K562 (cell line): ENCODE data around the gene KHSRP. TPM values are rescaled to one million over a fixed set of nuclear protein-coding genes. Genes with fewer than 3 reads are reported as not detected.

Experiments used
- ATF3 ChIP-seq, 2 experiments: fragments of 450-650 bp in 1 of 2; sonication (generic) in 1 of 2; formaldehyde crosslinking in 1 of 2; IDR thresholded peaks in 1 of 2; conservative IDR thresholded peaks in 1 of 2; 2 replicates each; pipeline versions ENCODE4 v1.6.1 to v1.8.1; 2016 to 2023; ENCODE audit warnings: mild to moderate bottlenecking in 2 of 2, moderate library complexity in 2 of 2, inconsistent platforms in 1 of 2, missing genetic modification reagents in 1 of 2
- BACH1 ChIP-seq: fragments of 200-800 bp; sonication (Bioruptor generic); IDR thresholded peaks from 2 replicates; pipeline ENCODE4 v1.6.1; 2016; ENCODE audit warnings: missing genetic modification characterization, missing compliant biosample characterization
- CBFB ChIP-seq: sonication (generic); formaldehyde crosslinking; IDR thresholded peaks from 2 replicates; pipeline ENCODE4 v1.4.0; 2020; ENCODE audit warnings: mild to moderate bottlenecking, missing genetic modification reagents
- CBX3 ChIP-seq, 2 experiments: IDR thresholded peaks; 1 replicate in 1 of 2; 2 replicates in 1 of 2; pipeline ENCODE4 v1.6.1; 2012; ENCODE audit warnings: inconsistent platforms in 2 of 2, low read length in 2 of 2, borderline replicate concordance in 1 of 2, control low read depth in 1 of 2
- CLOCK ChIP-seq: fragments of 250-450 bp; sonication (Bioruptor Pico); IDR thresholded peaks from 2 replicates; pipeline ENCODE4 v1.4.0; 2020; ENCODE audit warnings: mild to moderate bottlenecking, moderate library complexity, borderline replicate concordance
- EWSR1 ChIP-seq: fragments of 450-650 bp; IDR thresholded peaks from 2 replicates; pipeline ENCODE4 v1.6.1; 2018; ENCODE audit warnings: borderline replicate concordance, mild to moderate bottlenecking, low read depth, moderate library complexity; ENCODE audit not compliant: partially characterized antibody
- FOXA1 ChIP-seq: fragments of 450-650 bp; IDR thresholded peaks from 2 replicates; pipeline ENCODE4 v1.6.1; 2016; ENCODE audit warnings: mild to moderate bottlenecking, borderline replicate concordance
- JUND ChIP-seq, 2 experiments: IDR thresholded peaks; 2 replicates in 1 of 2; 3 replicates in 1 of 2; pipeline ENCODE4 v1.6.1; 2011; ENCODE audit warnings: borderline replicate concordance in 2 of 2, low read depth in 2 of 2, low read length in 2 of 2, improper control_type of control experiment in 1 of 2, missing biosample characterization in 1 of 2, missing genetic modification characterization in 1 of 2, missing genetic modification reagents in 1 of 2
- MAFF ChIP-seq: IDR thresholded peaks from 2 replicates; pipeline ENCODE4 v1.6.1; 2012; ENCODE audit warnings: low read length, improper control_type of control experiment
- PML ChIP-seq: IDR thresholded peaks from 2 replicates; pipeline ENCODE4 v1.6.1; 2012; ENCODE audit warnings: low read length, inconsistent platforms
- POLR2AphosphoS2 ChIP-seq: IDR thresholded peaks from 2 replicates; pipeline ENCODE4 v1.6.1; 2012; ENCODE audit warnings: low read length, improper control_type of control experiment
- RNF2 ChIP-seq: sonication (generic); IDR thresholded peaks from 2 replicates; pipeline ENCODE4 v1.6.1; 2016
- SAFB2 ChIP-seq: fragments of 200-400 bp; formaldehyde crosslinking; IDR thresholded peaks from 2 replicates; pipeline ENCODE4 v1.6.1; 2018; ENCODE audit warnings: borderline replicate concordance, low read length, low read depth, moderate library complexity; ENCODE audit not compliant: severe bottlenecking
- SNRNP70 ChIP-seq: fragments of 200-400 bp; formaldehyde crosslinking; optimal IDR thresholded peaks from 2 replicates; pipeline ENCODE3; 2017; ENCODE audit warnings: low read depth, low read length
- ZNF133 ChIP-seq: fragments of 250-450 bp; sonication (Bioruptor Pico); IDR thresholded peaks from 2 replicates; pipeline ENCODE4 v1.4.0; 2020; ENCODE audit warnings: mild to moderate bottlenecking
- ZNF280B ChIP-seq: fragments of 250-450 bp; sonication (Bioruptor Pico); IDR thresholded peaks from 2 replicates; pipeline ENCODE4 v1.5.1; 2021; ENCODE audit warnings: mild to moderate bottlenecking
- ZNF316 ChIP-seq: fragments of 450-650 bp; IDR thresholded peaks from 2 replicates; pipeline ENCODE4 v1.6.1; 2016
- ZNF512 ChIP-seq: IDR thresholded peaks from 2 replicates; pipeline ENCODE4 v1.6.1; 2016; ENCODE audit warnings: missing genetic modification characterization, missing compliant biosample characterization
- ZNF699 ChIP-seq: fragments of 250-450 bp; sonication (Bioruptor Pico); IDR thresholded peaks from 2 replicates; pipeline ENCODE4 v1.8.0; 2021; ENCODE audit warnings: mild to moderate bottlenecking, moderate library complexity; ENCODE audit not compliant: insufficient replicate concordance
- polyA plus RNA-seq, 8 experiments: library from polyadenylated mRNA; depleted of rRNA in 4 of 8; stranded (reverse) in 5 of 8; unstranded in 3 of 8; fragments of >200 nt; fragmentation: Nextera tagmentation in 2 of 8; fragmentation: Illumina TruSeq in 1 of 8; extraction: Ambion mirVana in 2 of 8; extraction: Trizol in 1 of 8; gene quantifications; 2 replicates each; pipeline versions ENCODE4 v1.2.1 to v1.2.3, GENCODE V29; 2011 to 2014; ENCODE audit warnings: inconsistent platforms in 1 of 8, missing spikeins in 1 of 8
- total RNA-seq, 7 experiments: library from RNA; depleted of rRNA in 6 of 7; stranded (reverse); fragments of >200 nt in 6 of 7; fragmentation: Illumina TruSeq in 2 of 7; extraction: Trizol in 2 of 7; gene quantifications; 2 replicates each; pipeline versions ENCODE4 v1.2.1 to v1.2.3, GENCODE V29; 2011 to 2021; ENCODE audit warnings: low replicate concordance in 1 of 7

The KHSRP gene
- total and polyA plus RNA-seq, 9 of the 15 experiments (the other 6 are each of a cell fraction or from before 2014, with no cell fraction given) = 4.2 to 564 (median 139) TPM

GRCh38 chr19:6393074-6393982 lies 31.3 kb downstream of the KHSRP start, which contains the start of gene GTF2F1 (continued):
- TF ChIP-seq CBX3 (IDR thresholded peaks at IDR 0.05; ENCODE audit: borderline replicate concordance in 1 of 2, low read length in 2 of 2) (no peak; a peak in 1 of 3 replicates), SAFB2 (no peak), POLR2AphosphoS2 (no peak), EWSR1 (no peak), FOXA1 (no peak), SNRNP70 (no peak), ZNF512 (tag) (no peak), ZNF699 (CRISPR knock-in tag) (no peak), CLOCK (no peak), RNF2 (0 out of 2 replicates have a peak, but pooled peaks have one; percentile 63), ATF3 (IDR thresholded peaks at IDR 0.05) (peak; percentile 88), ATF3 (CRISPR knock-in tag; conservative IDR thresholded peaks at IDR 0.05) (no peak), ZNF280B (CRISPR knock-in tag) (no peak), PML (no peak; the same call in 1 of the 2 replicates), MAFF (no peak), ZNF133 (CRISPR knock-in tag) (no peak), JUND (IDR thresholded peaks at IDR 0.05; ENCODE audit: borderline replicate concordance, low read depth, low read length) (0 out of 2 replicates have a peak, but pooled peaks have one; percentile 21), JUND (tag; IDR thresholded peaks at IDR 0.05; ENCODE audit: borderline replicate concordance, low read depth, low read length) (0 out of 3 replicates have a peak, but pooled peaks have one; percentile 63), ZNF316 (no peak), BACH1 (tag) (no peak), CBFB (0 out of 2 replicates have a peak, but pooled peaks have one; percentile 37)
